ENCODE measurements around the gene SLC10A7.

- no peak for TF ChIP-seq EZH2 (IDR thresholded peaks at IDR 0.05; ENCODE audit: low read length, missing control alignments)
- TF ChIP-seq, protein P1, sequence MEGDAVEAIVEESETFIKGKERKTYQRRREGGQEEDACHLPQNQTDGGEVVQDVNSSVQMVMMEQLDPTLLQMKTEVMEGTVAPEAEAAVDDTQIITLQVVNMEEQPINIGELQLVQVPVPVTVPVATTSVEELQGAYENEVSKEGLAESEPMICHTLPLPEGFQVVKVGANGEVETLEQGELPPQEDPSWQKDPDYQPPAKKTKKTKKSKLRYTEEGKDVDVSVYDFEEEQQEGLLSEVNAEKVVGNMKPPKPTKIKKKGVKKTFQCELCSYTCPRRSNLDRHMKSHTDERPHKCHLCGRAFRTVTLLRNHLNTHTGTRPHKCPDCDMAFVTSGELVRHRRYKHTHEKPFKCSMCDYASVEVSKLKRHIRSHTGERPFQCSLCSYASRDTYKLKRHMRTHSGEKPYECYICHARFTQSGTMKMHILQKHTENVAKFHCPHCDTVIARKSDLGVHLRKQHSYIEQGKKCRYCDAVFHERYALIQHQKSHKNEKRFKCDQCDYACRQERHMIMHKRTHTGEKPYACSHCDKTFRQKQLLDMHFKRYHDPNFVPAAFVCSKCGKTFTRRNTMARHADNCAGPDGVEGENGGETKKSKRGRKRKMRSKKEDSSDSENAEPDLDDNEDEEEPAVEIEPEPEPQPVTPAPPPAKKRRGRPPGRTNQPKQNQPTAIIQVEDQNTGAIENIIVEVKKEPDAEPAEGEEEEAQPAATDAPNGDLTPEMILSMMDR (conservative IDR thresholded peaks at IDR 0.05 in 1 of 2, IDR thresholded peaks at IDR 0.05 in 1 of 2; ENCODE audit: low read depth in 1 of 2, low read length in 2 of 2) = no peak
Observed at GRCh38 chr4:146500216-146500615, 21.5 kb downstream of the SLC10A7 start.
